Cardiac muscle cell (in vitro differentiated cells and primary cell): ENCODE data around the gene PGLYRP1. TPM values are rescaled to one million over a fixed set of nuclear protein-coding genes. Genes with fewer than 3 reads are reported as not detected.

ENCODE experiments used
- DNase-seq, 2 donors: peaks; one replicate each; pipeline versions ENCODE4 v3.0.0 to v3.0.0-alpha.2; 2010 to 2017; ENCODE audit warnings: low read depth in 1 of 2, low spot score in 1 of 2
- H3K27ac ChIP-seq: fragments of 200-600 bp; sonication (generic); 2 replicates; pipeline ENCODE4 v1.5.1; 2016
- H3K27me3 ChIP-seq: fragments of 200-600 bp; sonication (generic); 2 replicates; pipeline ENCODE4 v1.6.0; 2016; ENCODE audit warnings: control low read depth
- H3K36me3 ChIP-seq: fragments of 200-600 bp; sonication (generic); 2 replicates; pipeline ENCODE4 v1.5.1; 2016; ENCODE audit warnings: control low read depth
- H3K4me1 ChIP-seq: fragments of 200-600 bp; sonication (generic); 2 replicates; pipeline ENCODE4 v1.8.1; 2017; ENCODE audit warnings: low read depth, mild to moderate bottlenecking, mixed run types
- H3K4me3 ChIP-seq: fragments of 200-600 bp; sonication (generic); 2 replicates; pipeline ENCODE4 v1.5.1; 2016; ENCODE audit warnings: mild to moderate bottlenecking
- H3K9me3 ChIP-seq: fragments of 200-600 bp; sonication (generic); 2 replicates; pipeline ENCODE4 v1.5.1; 2017; ENCODE audit warnings: low read depth, mild to moderate bottlenecking, control low read depth
- polyA plus RNA-seq: library from polyadenylated mRNA; unstranded; fragments of >200 nt; fragmentation: Nextera tagmentation; extraction: Ambion mirVana; gene quantifications from 2 replicates; pipeline ENCODE4 v1.2.1, GENCODE V29; 2016
- total RNA-seq: library from RNA; depleted of rRNA; stranded (reverse); fragments of >200 nt; gene quantifications from 2 replicates; pipeline ENCODE4 v1.2.3, GENCODE V29; 2016
- TF ChIP-seq, protein P1 (sequence below): IDR thresholded peaks from 2 replicates; pipeline ENCODE4 v1.5.1; 2012; ENCODE audit warnings: low read depth, mild to moderate bottlenecking, low read length

PGLYRP1 gene
- total and polyA plus RNA-seq, 2 experiments from 2014 or later, result 0.20 TPM; not detected in 1

DNA sequence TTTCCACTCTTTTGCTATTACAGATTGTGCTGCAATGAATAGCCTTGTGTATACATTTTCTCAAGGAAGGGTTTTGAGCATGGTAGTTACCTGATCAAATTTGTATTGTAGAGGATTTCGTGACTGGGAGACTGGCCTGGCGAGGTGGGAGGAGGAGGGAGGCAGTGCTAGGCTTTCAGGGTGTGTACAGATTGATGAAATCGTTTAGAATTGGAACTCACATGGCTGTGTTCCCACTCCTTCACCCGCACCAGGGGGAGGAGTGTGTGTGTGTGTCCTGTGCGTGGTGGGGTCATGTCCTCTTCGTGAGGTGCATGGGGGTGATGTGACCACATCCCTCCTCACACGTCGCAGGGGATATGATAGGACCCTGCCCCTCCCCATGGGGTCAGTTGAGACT is 8.3 kb downstream of the PGLYRP1 start:
- peaks cover 36% of the 10 kb centered on the region for H3K27me3 ChIP-seq
- H3K36me3 ChIP-seq, result no peaks in the 10 kb centered on the region
- TF ChIP-seq, protein P1, sequence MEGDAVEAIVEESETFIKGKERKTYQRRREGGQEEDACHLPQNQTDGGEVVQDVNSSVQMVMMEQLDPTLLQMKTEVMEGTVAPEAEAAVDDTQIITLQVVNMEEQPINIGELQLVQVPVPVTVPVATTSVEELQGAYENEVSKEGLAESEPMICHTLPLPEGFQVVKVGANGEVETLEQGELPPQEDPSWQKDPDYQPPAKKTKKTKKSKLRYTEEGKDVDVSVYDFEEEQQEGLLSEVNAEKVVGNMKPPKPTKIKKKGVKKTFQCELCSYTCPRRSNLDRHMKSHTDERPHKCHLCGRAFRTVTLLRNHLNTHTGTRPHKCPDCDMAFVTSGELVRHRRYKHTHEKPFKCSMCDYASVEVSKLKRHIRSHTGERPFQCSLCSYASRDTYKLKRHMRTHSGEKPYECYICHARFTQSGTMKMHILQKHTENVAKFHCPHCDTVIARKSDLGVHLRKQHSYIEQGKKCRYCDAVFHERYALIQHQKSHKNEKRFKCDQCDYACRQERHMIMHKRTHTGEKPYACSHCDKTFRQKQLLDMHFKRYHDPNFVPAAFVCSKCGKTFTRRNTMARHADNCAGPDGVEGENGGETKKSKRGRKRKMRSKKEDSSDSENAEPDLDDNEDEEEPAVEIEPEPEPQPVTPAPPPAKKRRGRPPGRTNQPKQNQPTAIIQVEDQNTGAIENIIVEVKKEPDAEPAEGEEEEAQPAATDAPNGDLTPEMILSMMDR, result no peak
- H3K9me3 ChIP-seq, result no peaks in the 10 kb centered on the region
- peak overlapping the region; percentile 23 for H3K4me3 ChIP-seq
- DNase-seq, result no peak
- H3K27ac ChIP-seq, result no peak overlapping the region
- no peaks in the 10 kb centered on the region for H3K4me1 ChIP-seq

DNA sequence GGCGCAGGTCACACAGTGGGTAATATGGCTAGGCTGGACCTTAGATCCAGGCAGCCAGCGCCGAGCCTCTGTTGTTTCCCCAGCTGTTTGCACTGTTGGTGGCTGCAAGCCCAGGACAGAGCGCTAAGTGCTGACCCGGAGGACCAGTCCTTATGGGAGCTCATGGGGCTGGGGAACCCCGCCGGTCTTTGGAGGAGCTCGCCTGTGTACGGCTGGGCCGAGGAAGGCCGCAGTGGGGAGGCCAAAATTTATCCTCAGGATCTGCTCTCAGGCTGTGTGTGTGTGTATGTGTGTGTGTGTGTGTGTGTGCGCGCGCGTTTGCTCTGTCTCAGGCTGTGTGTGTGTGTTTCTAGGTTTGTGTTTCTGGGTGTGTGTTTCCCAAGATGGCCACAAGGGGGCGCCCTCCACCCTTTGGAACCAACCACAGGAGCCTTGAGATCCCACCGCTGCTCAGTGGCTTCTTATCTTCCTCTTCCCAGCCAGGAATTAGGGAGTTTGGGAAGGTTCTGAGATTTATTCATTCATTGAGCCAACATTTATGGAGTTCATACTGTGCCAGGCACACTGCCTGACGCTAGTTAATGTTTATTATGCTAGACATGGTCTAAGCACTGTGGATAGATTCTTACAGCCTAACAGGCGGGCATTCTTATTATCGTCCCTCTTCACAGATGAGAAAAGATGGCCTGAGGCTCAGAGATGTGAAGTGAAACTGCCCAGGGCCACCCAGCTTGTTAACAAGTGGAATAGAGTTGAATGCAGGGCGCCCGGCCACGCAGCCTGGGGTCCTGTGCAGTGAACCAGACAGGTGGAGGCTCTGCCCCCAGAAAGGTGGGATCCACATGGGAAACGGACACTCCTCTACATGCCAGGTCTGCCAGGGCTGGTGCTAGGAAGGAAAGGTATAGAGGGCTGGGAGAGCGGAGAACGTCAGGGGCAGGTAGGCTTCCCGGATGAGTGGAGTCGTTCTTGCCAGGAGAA is 13.0 kb downstream of the PGLYRP1 start:
- TF ChIP-seq, protein P1, result peak; percentile 87
- Histone ChIP-seq H3K27ac (no peak overlapping the region), H3K9me3 (no peaks in the 10 kb centered on the region), H3K4me1 (no peaks in the 10 kb centered on the region), H3K4me3 (no peak overlapping the region), H3K36me3 (no peaks in the 10 kb centered on the region), H3K27me3 (peaks cover 17% of the 10 kb centered on the region)
- DNase-seq, result peak; percentile 71 to 83

- Histone ChIP-seq H3K36me3 (no peaks in the 10 kb centered on the region), H3K27ac (no peak overlapping the region), H3K27me3 (no peaks in the 10 kb centered on the region), H3K9me3 (no peaks in the 10 kb centered on the region), H3K4me3 (no peak overlapping the region), H3K4me1 (no peaks in the 10 kb centered on the region)
- TF ChIP-seq, protein P1, result no peak
- DNase-seq, result no peak
Observed at GRCh38 chr19:46006411-46006810, 16.4 kb downstream of the PGLYRP1 start.

GRCh38 chr19:46002678-46003275 is 20.1 kb downstream of the PGLYRP1 start:
- Histone ChIP-seq H3K4me1 (no peaks in the 10 kb centered on the region), H3K9me3 (no peaks in the 10 kb centered on the region), H3K27ac (no peak overlapping the region), H3K4me3 (no peak overlapping the region), H3K27me3 (peaks cover 12% of the 10 kb centered on the region), H3K36me3 (no peaks in the 10 kb centered on the region)
- no peak for DNase-seq
- TF ChIP-seq, protein P1, result no peak

GRCh38 chr19:46000491-46001246 is 22.2 kb downstream of the PGLYRP1 start:
- H3K36me3 ChIP-seq, result no peaks in the 10 kb centered on the region
- peak; percentile 15 to 67 for DNase-seq
- H3K4me3 ChIP-seq, result peak overlapping the region; percentile 28
- peaks cover 12% of the 10 kb centered on the region for H3K27me3 ChIP-seq
- TF ChIP-seq, protein P1, result no peak
- no peaks in the 10 kb centered on the region for H3K9me3 ChIP-seq
- no peaks in the 10 kb centered on the region for H3K4me1 ChIP-seq
- no peak overlapping the region for H3K27ac ChIP-seq
